ENCODE data around the gene MS4A12. TPM values are rescaled to one million over a fixed set of nuclear protein-coding genes. Genes with fewer than 3 reads are reported as not detected.
"Not testable (repeated sequence)": the region's sequence is repeated elsewhere in the genome, so short reads cannot be mapped to it uniquely, and the experiment has no call there.

Gene MS4A12
- total RNA-seq, 2 donors from 2014 or later: not detected

GRCh38 chr11:60528934-60529333, 36.4 kb downstream of the MS4A12 start:
- no peaks in the 10 kb centered on the region for H3K4me1 Mint-ChIP-seq (ENCODE audit: low read depth)
- peaks cover 26% of the 10 kb centered on the region for H3K27me3 Mint-ChIP-seq (ENCODE audit: low read depth)
- no peak overlapping the region for H3K4me3 Mint-ChIP-seq
- peaks cover 0 to 3% of the 10 kb centered on the region in 2 donors for H3K9me3 Mint-ChIP-seq
- H3K27ac Mint-ChIP-seq: no peak overlapping the region
- no peaks in the 10 kb centered on the region for H3K36me3 Mint-ChIP-seq (ENCODE audit: insufficient read depth in 2 of 2)
- no peak for ATAC-seq (replicated peaks in 1 of 2)
- no peak for DNase-seq

- H3K4me1 Mint-ChIP-seq (ENCODE audit: low read depth): no peaks in the 10 kb centered on the region
- DNase-seq: no peak
- H3K4me3 Mint-ChIP-seq: no peak overlapping the region
- H3K27me3 Mint-ChIP-seq (ENCODE audit: low read depth): peaks cover 26% of the 10 kb centered on the region
- H3K36me3 Mint-ChIP-seq (ENCODE audit: insufficient read depth in 2 of 2): no peaks in the 10 kb centered on the region
- no peak for ATAC-seq (replicated peaks in 1 of 2)
- H3K9me3 Mint-ChIP-seq: peaks cover 0 to 3% of the 10 kb centered on the region in 2 donors
- H3K27ac Mint-ChIP-seq: no peak overlapping the region
Observed at GRCh38 chr11:60530454-60531100, 38.0 kb downstream of the MS4A12 start.

GRCh38 chr11:60532383-60532782, 39.8 kb downstream of the MS4A12 start:
- not testable (repeated sequence) for H3K9me3 Mint-ChIP-seq; H3K36me3 Mint-ChIP-seq (ENCODE audit: insufficient read depth in 2 of 2); H3K27ac Mint-ChIP-seq; ATAC-seq (replicated peaks in 1 of 2); H3K4me3 Mint-ChIP-seq; DNase-seq; H3K4me1 Mint-ChIP-seq (ENCODE audit: low read depth)
- peaks cover 26% of the 10 kb centered on the region for H3K27me3 Mint-ChIP-seq (ENCODE audit: low read depth)

- not testable (repeated sequence) for ATAC-seq (replicated peaks in 1 of 2); H3K4me3 Mint-ChIP-seq
Observed at GRCh38 chr11:60538627-60539026, 46.0 kb downstream of the MS4A12 start.

GRCh38 chr11:60544077-60544476, 51.5 kb downstream of the MS4A12 start:
- Mint-ChIP-seq H3K9me3 (no peaks in the 10 kb centered on the region), H3K27me3 (ENCODE audit: low read depth) (peaks cover 9% of the 10 kb centered on the region)

More at GRCh38 chr11:60538627-60539026, 46.0 kb downstream of the MS4A12 start:
- H3K4me1 Mint-ChIP-seq (ENCODE audit: low read depth); H3K27me3 Mint-ChIP-seq (ENCODE audit: low read depth); H3K36me3 Mint-ChIP-seq (ENCODE audit: insufficient read depth in 2 of 2); DNase-seq; H3K27ac Mint-ChIP-seq; H3K9me3 Mint-ChIP-seq: not testable (repeated sequence)

More at GRCh38 chr11:60544077-60544476, 51.5 kb downstream of the MS4A12 start:
- Mint-ChIP-seq H3K27ac (no peak overlapping the region), H3K36me3 (ENCODE audit: insufficient read depth in 2 of 2) (no peaks in the 10 kb centered on the region), H3K4me1 (ENCODE audit: low read depth) (no peaks in the 10 kb centered on the region), H3K4me3 (no peak overlapping the region)
- no peak for DNase-seq
- no peak for ATAC-seq (replicated peaks in 1 of 2)

Other genes with a start within 250 kb of the MS4A12 start
- not detected for gene MS4A4E, start 249.6 kb upstream of the MS4A12 start, total RNA-seq
- not detected for gene MS4A4A, start 212.1 kb upstream of the MS4A12 start, total RNA-seq
- not detected for gene MS4A6E, start 165.5 kb upstream of the MS4A12 start, total RNA-seq
- gene MS4A7, start 114.2 kb upstream of the MS4A12 start, total RNA-seq: not detected
- gene MS4A14, start 96.3 kb upstream of the MS4A12 start, total RNA-seq: not detected
- gene MS4A5, start 63.2 kb upstream of the MS4A12 start, total RNA-seq: not detected
- gene MS4A1, start 36.9 kb upstream of the MS4A12 start, total RNA-seq: 1 to 10 TPM; 1.6 TPM
- not detected for gene MS4A13, start 22.6 kb downstream of the MS4A12 start, total RNA-seq
- gene MS4A8, start 206.8 kb downstream of the MS4A12 start, total RNA-seq: not detected
- gene MS4A18, start 231.9 kb downstream of the MS4A12 start, total RNA-seq: not detected